Measurements from ENCODE around the gene RECQL.

DNA sequence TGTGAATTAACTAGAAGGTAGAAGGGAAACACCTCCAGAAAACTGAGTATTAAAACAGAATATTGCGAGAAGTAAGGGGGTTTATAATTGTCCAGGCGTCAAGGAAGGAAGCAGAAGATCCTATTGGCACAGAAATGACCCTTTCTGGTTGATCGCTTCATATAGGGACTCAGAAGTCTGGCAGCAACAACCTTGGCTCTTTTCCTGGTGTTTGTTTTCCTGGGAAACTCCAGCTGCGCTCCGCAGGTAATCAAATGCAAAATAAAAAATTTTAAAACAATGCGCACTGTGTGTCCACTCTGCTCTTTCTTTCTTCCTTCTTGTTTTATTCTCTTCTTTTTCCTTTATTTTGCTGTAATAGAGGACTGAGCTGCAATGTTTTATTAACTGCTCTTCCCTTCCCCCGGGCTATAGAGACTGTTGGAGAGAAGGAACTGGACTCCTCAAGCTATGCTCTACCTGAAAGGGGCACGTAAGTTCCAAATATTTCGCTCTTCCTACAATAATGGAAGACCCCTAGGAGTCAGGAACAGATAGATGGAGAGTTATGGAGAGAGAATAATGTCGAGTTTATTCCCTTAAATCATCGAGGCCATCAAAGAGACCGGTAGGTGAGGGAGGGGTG is 25.4 kb upstream of the RECQL start:
- TF ChIP-seq, protein P1, sequence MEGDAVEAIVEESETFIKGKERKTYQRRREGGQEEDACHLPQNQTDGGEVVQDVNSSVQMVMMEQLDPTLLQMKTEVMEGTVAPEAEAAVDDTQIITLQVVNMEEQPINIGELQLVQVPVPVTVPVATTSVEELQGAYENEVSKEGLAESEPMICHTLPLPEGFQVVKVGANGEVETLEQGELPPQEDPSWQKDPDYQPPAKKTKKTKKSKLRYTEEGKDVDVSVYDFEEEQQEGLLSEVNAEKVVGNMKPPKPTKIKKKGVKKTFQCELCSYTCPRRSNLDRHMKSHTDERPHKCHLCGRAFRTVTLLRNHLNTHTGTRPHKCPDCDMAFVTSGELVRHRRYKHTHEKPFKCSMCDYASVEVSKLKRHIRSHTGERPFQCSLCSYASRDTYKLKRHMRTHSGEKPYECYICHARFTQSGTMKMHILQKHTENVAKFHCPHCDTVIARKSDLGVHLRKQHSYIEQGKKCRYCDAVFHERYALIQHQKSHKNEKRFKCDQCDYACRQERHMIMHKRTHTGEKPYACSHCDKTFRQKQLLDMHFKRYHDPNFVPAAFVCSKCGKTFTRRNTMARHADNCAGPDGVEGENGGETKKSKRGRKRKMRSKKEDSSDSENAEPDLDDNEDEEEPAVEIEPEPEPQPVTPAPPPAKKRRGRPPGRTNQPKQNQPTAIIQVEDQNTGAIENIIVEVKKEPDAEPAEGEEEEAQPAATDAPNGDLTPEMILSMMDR (IDR thresholded peaks at IDR 0.05): no peak
- TF ChIP-seq POLR2A (IDR thresholded peaks at IDR 0.05): no peak

All from lower leg skin (tissue), 3 donors.